HG03108 (cell line): Measurements from ENCODE around the gene ZNF792.
"Not testable (repeated sequence)": the region's sequence is repeated elsewhere in the genome, so short reads cannot be mapped to it uniquely, and the experiment has no call there.

ENCODE experiments used
- ATAC-seq: cut with Tn5 transposase; IDR thresholded peaks from one replicate; pipeline ENCODE4 v1.9.1; 2021; ENCODE audit warnings: moderate library complexity; ENCODE audit not compliant: unreplicated experiment

ZNF792 gene

GRCh38 chr19:34972163-34972705, 8.2 kb upstream of the ZNF792 start:
- ATAC-seq: no peak

GRCh38 chr19:34970185-34970780, 6.3 kb upstream of the ZNF792 start:
- ATAC-seq: not testable (repeated sequence)

GRCh38 chr19:34969721-34970120, 5.7 kb upstream of the ZNF792 start:
- no peak for ATAC-seq

GRCh38 chr19:34967551-34967950, 3.5 kb upstream of the ZNF792 start:
- no peak for ATAC-seq

- not testable (repeated sequence) for ATAC-seq
Observed at GRCh38 chr19:34965505-34965904, 1.5 kb upstream of the ZNF792 start.

GRCh38 chr19:34964598-34964997, 569 bp upstream of the ZNF792 start:
- ATAC-seq: no peak

- no peak for ATAC-seq
Observed at GRCh38 chr19:34962687-34963572, 1.1 kb downstream of the ZNF792 start.

GRCh38 chr19:34961775-34962686, 2.0 kb downstream of the ZNF792 start:
- ATAC-seq: no peak

GRCh38 chr19:34960940-34961679, 2.9 kb downstream of the ZNF792 start:
- no peak for ATAC-seq

GRCh38 chr19:34960103-34960805, 3.8 kb downstream of the ZNF792 start:
- no peak for ATAC-seq

- no peak for ATAC-seq
Observed at GRCh38 chr19:34959021-34959420, 5.0 kb downstream of the ZNF792 start.

- ATAC-seq: no peak
Observed at GRCh38 chr19:34957830-34958751, 5.9 kb downstream of the ZNF792 start.

GRCh38 chr19:34953092-34953491, 10.9 kb downstream of the ZNF792 start:
- ATAC-seq: no peak

- ATAC-seq: no peak
Observed at GRCh38 chr19:34943861-34944573, 20.0 kb downstream of the ZNF792 start.

GRCh38 chr19:34938886-34939285, 25.1 kb downstream of the ZNF792 start:
- ATAC-seq: no peak

- no peak for ATAC-seq
Observed at GRCh38 chr19:34936184-34936583, 27.8 kb downstream of the ZNF792 start.

GRCh38 chr19:34932494-34932893, 31.5 kb downstream of the ZNF792 start:
- no peak for ATAC-seq
